Neural progenitor cell (in vitro differentiated cells): Measurements from ENCODE around the gene AWAT1. TPM values are rescaled to one million over a fixed set of nuclear protein-coding genes. Genes with fewer than 3 reads are reported as not detected.

Experiments
- DNase-seq: peaks from one replicate; pipeline ENCODE4 v3.0.0-alpha.2; 2016; ENCODE audit warnings: low spot score
- H2AFZ ChIP-seq: fragments of 200-600 bp; sonication (generic); replicated peaks from 2 replicates; pipeline ENCODE4 v1.6.1; 2016; ENCODE audit warnings: antibody characterized with exemption
- H3F3A ChIP-seq: fragments of 200-600 bp; sonication (generic); 2 replicates; pipeline ENCODE4 v1.6.1; 2016; ENCODE audit warnings: antibody characterized with exemption, low read depth
- H3K27ac ChIP-seq: fragments of 200-600 bp; sonication (generic); 2 replicates; pipeline ENCODE4 v1.5.1; 2016; ENCODE audit warnings: mild to moderate bottlenecking
- H3K27me3 ChIP-seq: fragments of 200-600 bp; sonication (generic); 2 replicates; pipeline ENCODE4 v1.6.1; 2016; ENCODE audit warnings: mild to moderate bottlenecking, moderate library complexity
- H3K36me3 ChIP-seq: fragments of 200-600 bp; sonication (generic); 2 replicates; pipeline ENCODE4 v1.5.1; 2016
- H3K4me1 ChIP-seq: fragments of 200-600 bp; sonication (generic); 2 replicates; pipeline ENCODE4 v1.6.1; 2016; ENCODE audit warnings: mixed run types
- H3K4me2 ChIP-seq: fragments of 200-600 bp; sonication (generic); 2 replicates; pipeline ENCODE4 v1.6.1; 2016
- H3K4me3 ChIP-seq: fragments of 200-600 bp; sonication (generic); 2 replicates; pipeline ENCODE4 v1.5.1; 2016
- H3K79me2 ChIP-seq: fragments of 200-600 bp; sonication (generic); 2 replicates; pipeline ENCODE4 v1.6.1; 2016; ENCODE audit warnings: low read depth
- H3K9ac ChIP-seq: fragments of 200-600 bp; sonication (generic); 2 replicates; pipeline ENCODE4 v1.6.1; 2016
- H3K9me3 ChIP-seq: fragments of 200-600 bp; sonication (generic); 2 replicates; pipeline ENCODE4 v1.5.1; 2016; ENCODE audit warnings: low read depth
- H4K20me1 ChIP-seq: fragments of 200-600 bp; sonication (generic); 2 replicates; pipeline ENCODE4 v1.6.1; 2016; ENCODE audit warnings: low read depth
- H3K27ac Mint-ChIP-seq: 3 replicates; pipeline ENCODE4 v1.8.0; 2021; ENCODE audit warnings: mixed read lengths
- H3K27me3 Mint-ChIP-seq: 2 replicates; pipeline ENCODE4 v1.8.0; 2022; ENCODE audit warnings: low read depth, mild to moderate bottlenecking, inconsistent platforms, moderate library complexity, mixed read lengths; ENCODE audit not compliant: insufficient read depth
- H3K36me3 Mint-ChIP-seq: 3 replicates; pipeline ENCODE4 v1.8.0; 2021; ENCODE audit warnings: mixed read lengths
- H3K4me1 Mint-ChIP-seq: 3 replicates; pipeline ENCODE4 v1.8.0; 2021; ENCODE audit warnings: mixed read lengths
- H3K4me3 Mint-ChIP-seq: 3 replicates; pipeline ENCODE4 v1.8.0; 2021; ENCODE audit warnings: mild to moderate bottlenecking, moderate library complexity, mixed read lengths
- H3K9me3 Mint-ChIP-seq: 3 replicates; pipeline ENCODE4 v1.8.0; 2020; ENCODE audit warnings: mixed read lengths
- CTCF ChIP-seq: fragments of 200-600 bp; sonication (generic); IDR thresholded peaks from 2 replicates; pipeline ENCODE4 v1.5.1; 2017; ENCODE audit warnings: antibody characterized with exemption, mild to moderate bottlenecking
- EZH2 ChIP-seq: fragments of 200-600 bp; sonication (generic); IDR thresholded peaks from 2 replicates; pipeline ENCODE4 v1.6.1; 2017; ENCODE audit warnings: antibody characterized with exemption, mild to moderate bottlenecking, moderate library complexity
- EZH2phosphoT487 ChIP-seq: fragments of 200-600 bp; sonication (generic); IDR thresholded peaks from 2 replicates; pipeline ENCODE4 v1.6.1; 2017; ENCODE audit warnings: antibody characterized with exemption
- total RNA-seq: library from RNA; depleted of rRNA; stranded (reverse); fragments of >200 nt; gene quantifications from 2 replicates; pipeline ENCODE4 v1.2.3, GENCODE V29; 2015; ENCODE audit warnings: low replicate concordance

AWAT1 gene
- total RNA-seq, 1 donor from 2014 or later = not detected

GRCh38 chrX:70260104-70260503 lies 25.6 kb downstream of the AWAT1 start, which contains the start of gene P2RY4:
Gene P2RY4 (minus strand): TSS chrX:70260204. CDS start chrX:70259624, 580 bp downstream.
- no peaks in the 10 kb centered on the region for H3K9me3 ChIP-seq
- no peaks in the 10 kb centered on the region for H3K79me2 ChIP-seq
- DNase-seq = no peak
- Mint-ChIP-seq H3K9me3 (no peaks in the 10 kb centered on the region), H3K4me1 (no peaks in the 10 kb centered on the region), H3K4me3 (no peak within 1 kb of the TSS), H3K36me3 (no peaks in the 10 kb centered on the region), H3K27me3 (peaks cover 5% of the 10 kb centered on the region), H3K27ac (no peak within 1 kb of the TSS)
- TF ChIP-seq CTCF (no peak), EZH2phosphoT487 (no peak), EZH2 (no peak)
- H3K36me3 ChIP-seq = no peaks in the 10 kb centered on the region
- H2AFZ ChIP-seq = no peak within 1 kb of the TSS
- H3K4me3 ChIP-seq = no peak within 1 kb of the TSS
- H3F3A ChIP-seq = no peaks in the 10 kb centered on the region
- no peak within 1 kb of the TSS for H3K27ac ChIP-seq
- H3K9ac ChIP-seq = no peak within 1 kb of the TSS
- no peaks in the 10 kb centered on the region for H4K20me1 ChIP-seq
- H3K4me1 ChIP-seq = no peaks in the 10 kb centered on the region
- H3K27me3 ChIP-seq = no peaks in the 10 kb centered on the region
- no peak within 1 kb of the TSS for H3K4me2 ChIP-seq

GRCh38 chrX:70262952-70263567 lies 28.6 kb downstream of the AWAT1 start:
- Histone ChIP-seq H3K9me3 (no peaks in the 10 kb centered on the region), H3K36me3 (no peaks in the 10 kb centered on the region), H2AFZ (no peak overlapping the region), H3K9ac (no peak overlapping the region), H3K27me3 (no peaks in the 10 kb centered on the region), H3K4me2 (no peak overlapping the region), H3K27ac (no peak overlapping the region), H3K79me2 (no peaks in the 10 kb centered on the region), H3K4me1 (no peaks in the 10 kb centered on the region), H4K20me1 (no peaks in the 10 kb centered on the region), H3F3A (no peaks in the 10 kb centered on the region), H3K4me3 (no peak overlapping the region)
- Mint-ChIP-seq H3K36me3 (no peaks in the 10 kb centered on the region), H3K4me3 (no peak overlapping the region), H3K4me1 (peaks cover 3% of the 10 kb centered on the region), H3K9me3 (peaks cover 3% of the 10 kb centered on the region), H3K27me3 (peaks cover 7% of the 10 kb centered on the region), H3K27ac (no peak overlapping the region)
- TF ChIP-seq CTCF (peak; percentile 64), EZH2 (no peak), EZH2phosphoT487 (no peak)
- DNase-seq = peak; percentile 67

GRCh38 chrX:70264784-70265183 lies 30.3 kb downstream of the AWAT1 start:
- TF ChIP-seq CTCF (no peak), EZH2 (no peak), EZH2phosphoT487 (no peak)
- Histone ChIP-seq H3K27me3 (no peaks in the 10 kb centered on the region), H3K4me1 (no peaks in the 10 kb centered on the region), H3K9me3 (no peaks in the 10 kb centered on the region), H3K4me3 (no peak overlapping the region), H3K9ac (no peak overlapping the region), H2AFZ (no peak overlapping the region), H3K36me3 (no peaks in the 10 kb centered on the region), H3K4me2 (no peak overlapping the region), H3K79me2 (no peaks in the 10 kb centered on the region), H4K20me1 (no peaks in the 10 kb centered on the region), H3F3A (no peaks in the 10 kb centered on the region), H3K27ac (no peak overlapping the region)
- peaks cover 6% of the 10 kb centered on the region for H3K4me1 Mint-ChIP-seq
- no peak overlapping the region for H3K4me3 Mint-ChIP-seq
- peak; percentile 7 for DNase-seq
- no peaks in the 10 kb centered on the region for H3K36me3 Mint-ChIP-seq
- peaks cover 3% of the 10 kb centered on the region for H3K9me3 Mint-ChIP-seq
- no peak overlapping the region for H3K27ac Mint-ChIP-seq
- peaks cover 2% of the 10 kb centered on the region for H3K27me3 Mint-ChIP-seq
